ENCODE measurements around the gene DNAJC5.

DNA sequence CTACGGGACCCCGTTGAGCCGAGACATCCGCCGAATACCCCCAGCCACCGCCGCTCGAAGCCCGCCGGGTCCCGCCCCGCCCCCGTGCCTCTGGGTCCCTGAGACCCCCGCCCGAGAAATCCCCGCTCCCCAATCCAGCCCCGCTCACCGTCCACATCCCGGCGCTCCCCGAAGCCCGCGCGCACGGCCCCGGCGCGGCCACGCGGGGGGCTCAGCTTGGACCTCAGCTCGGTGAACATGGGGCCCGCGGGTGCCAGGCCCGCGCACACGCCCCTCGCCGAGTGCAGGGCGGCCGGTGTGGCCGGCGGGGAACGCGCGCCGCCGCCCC lies 84.3 kb downstream of the DNAJC5 start:
- TF ChIP-seq, protein P1, sequence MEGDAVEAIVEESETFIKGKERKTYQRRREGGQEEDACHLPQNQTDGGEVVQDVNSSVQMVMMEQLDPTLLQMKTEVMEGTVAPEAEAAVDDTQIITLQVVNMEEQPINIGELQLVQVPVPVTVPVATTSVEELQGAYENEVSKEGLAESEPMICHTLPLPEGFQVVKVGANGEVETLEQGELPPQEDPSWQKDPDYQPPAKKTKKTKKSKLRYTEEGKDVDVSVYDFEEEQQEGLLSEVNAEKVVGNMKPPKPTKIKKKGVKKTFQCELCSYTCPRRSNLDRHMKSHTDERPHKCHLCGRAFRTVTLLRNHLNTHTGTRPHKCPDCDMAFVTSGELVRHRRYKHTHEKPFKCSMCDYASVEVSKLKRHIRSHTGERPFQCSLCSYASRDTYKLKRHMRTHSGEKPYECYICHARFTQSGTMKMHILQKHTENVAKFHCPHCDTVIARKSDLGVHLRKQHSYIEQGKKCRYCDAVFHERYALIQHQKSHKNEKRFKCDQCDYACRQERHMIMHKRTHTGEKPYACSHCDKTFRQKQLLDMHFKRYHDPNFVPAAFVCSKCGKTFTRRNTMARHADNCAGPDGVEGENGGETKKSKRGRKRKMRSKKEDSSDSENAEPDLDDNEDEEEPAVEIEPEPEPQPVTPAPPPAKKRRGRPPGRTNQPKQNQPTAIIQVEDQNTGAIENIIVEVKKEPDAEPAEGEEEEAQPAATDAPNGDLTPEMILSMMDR (IDR thresholded peaks at IDR 0.05; ENCODE audit: insufficient read depth, low read length): no peak
- TF ChIP-seq POLR2AphosphoS5 (IDR thresholded peaks at IDR 0.05; ENCODE audit: low read depth) (no peak), GABPA (IDR thresholded peaks at IDR 0.05; ENCODE audit: low read depth) (no peak), SPI1 (IDR thresholded peaks at IDR 0.05; ENCODE audit: borderline replicate concordance, low read depth) (no peak)
- TF ChIP-seq, protein P2, sequence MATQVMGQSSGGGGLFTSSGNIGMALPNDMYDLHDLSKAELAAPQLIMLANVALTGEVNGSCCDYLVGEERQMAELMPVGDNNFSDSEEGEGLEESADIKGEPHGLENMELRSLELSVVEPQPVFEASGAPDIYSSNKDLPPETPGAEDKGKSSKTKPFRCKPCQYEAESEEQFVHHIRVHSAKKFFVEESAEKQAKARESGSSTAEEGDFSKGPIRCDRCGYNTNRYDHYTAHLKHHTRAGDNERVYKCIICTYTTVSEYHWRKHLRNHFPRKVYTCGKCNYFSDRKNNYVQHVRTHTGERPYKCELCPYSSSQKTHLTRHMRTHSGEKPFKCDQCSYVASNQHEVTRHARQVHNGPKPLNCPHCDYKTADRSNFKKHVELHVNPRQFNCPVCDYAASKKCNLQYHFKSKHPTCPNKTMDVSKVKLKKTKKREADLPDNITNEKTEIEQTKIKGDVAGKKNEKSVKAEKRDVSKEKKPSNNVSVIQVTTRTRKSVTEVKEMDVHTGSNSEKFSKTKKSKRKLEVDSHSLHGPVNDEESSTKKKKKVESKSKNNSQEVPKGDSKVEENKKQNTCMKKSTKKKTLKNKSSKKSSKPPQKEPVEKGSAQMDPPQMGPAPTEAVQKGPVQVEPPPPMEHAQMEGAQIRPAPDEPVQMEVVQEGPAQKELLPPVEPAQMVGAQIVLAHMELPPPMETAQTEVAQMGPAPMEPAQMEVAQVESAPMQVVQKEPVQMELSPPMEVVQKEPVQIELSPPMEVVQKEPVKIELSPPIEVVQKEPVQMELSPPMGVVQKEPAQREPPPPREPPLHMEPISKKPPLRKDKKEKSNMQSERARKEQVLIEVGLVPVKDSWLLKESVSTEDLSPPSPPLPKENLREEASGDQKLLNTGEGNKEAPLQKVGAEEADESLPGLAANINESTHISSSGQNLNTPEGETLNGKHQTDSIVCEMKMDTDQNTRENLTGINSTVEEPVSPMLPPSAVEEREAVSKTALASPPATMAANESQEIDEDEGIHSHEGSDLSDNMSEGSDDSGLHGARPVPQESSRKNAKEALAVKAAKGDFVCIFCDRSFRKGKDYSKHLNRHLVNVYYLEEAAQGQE (IDR thresholded peaks at IDR 0.05; ENCODE audit: insufficient replicate concordance, low read depth): no peak
